GM10266 (cell line): ENCODE data around the gene GNPAT.

Experiments used
- DNase-seq: peaks from one replicate; pipeline ENCODE4 v3.0.0; 2012; ENCODE audit errors: extremely low spot score
- CTCF ChIP-seq: IDR thresholded peaks from 2 replicates; pipeline ENCODE4 v1.5.1; 2012; ENCODE audit warnings: mild to moderate bottlenecking, low read depth; ENCODE audit not compliant: control insufficient read depth, insufficient read depth; ENCODE audit errors: missing control alignments

The GNPAT gene

GRCh38 chr1:231199868-231200267 lies 41.1 kb upstream of the GNPAT start:
- TF ChIP-seq CTCF: no peak
- no peak for DNase-seq

GRCh38 chr1:231200388-231201031 lies 40.5 kb upstream of the GNPAT start:
- TF ChIP-seq CTCF: no peak

GRCh38 chr1:231201375-231201978 lies 39.5 kb upstream of the GNPAT start:
- no peak for DNase-seq
- TF ChIP-seq CTCF: no peak

More at GRCh38 chr1:231200388-231201031, 40.5 kb upstream of the GNPAT start:
- DNase-seq: no peak

DNA sequence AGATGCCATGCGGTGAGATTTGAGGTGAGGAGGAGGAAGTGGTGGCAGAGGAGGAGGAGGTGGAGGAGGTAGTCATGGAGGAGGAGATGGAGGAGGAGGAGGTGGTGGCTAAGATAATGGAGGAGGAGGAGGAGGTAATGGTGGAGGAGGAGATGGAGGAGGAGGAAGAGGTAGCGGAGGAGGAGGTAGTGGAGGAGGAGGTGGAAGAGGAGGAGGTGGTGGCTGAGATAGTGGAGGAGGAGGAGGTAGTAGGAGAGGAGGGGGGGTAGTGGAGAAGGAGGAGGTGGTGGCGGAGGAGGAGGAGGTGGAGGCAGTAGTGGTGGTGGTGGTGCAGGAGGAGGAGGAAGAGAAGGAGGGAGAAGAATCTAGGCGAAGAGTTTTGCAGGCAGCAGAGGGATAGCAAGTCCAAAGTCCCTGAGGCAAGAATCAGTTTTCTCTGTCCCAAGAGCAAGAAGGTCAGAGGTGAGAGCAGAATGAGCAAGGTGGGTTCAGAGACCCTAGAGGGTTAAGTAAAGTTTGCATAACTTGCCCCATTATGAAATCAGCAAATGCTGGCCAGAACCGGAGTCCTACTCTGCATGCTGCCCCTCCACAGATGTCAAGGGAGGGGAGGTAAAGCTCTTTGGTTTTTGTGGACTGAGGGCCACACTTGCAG lies 38.9 kb upstream of the GNPAT start:
- DNase-seq: no peak
- TF ChIP-seq CTCF: no peak

GRCh38 chr1:231203259-231204057 lies 37.6 kb upstream of the GNPAT start:
- TF ChIP-seq CTCF: no peak
- no peak for DNase-seq

- TF ChIP-seq CTCF: no peak
- DNase-seq: no peak
Measured at GRCh38 chr1:231206856-231207255, 34.2 kb upstream of the GNPAT start.

- DNase-seq: no peak
- TF ChIP-seq CTCF: no peak
Measured at GRCh38 chr1:231207437-231207836, 33.6 kb upstream of the GNPAT start.
